HG02870 (cell line): ENCODE results near the gene FXYD3.
"Not testable (repeated sequence)": the region's sequence is repeated elsewhere in the genome, so short reads cannot be mapped to it uniquely, and the experiment has no call there.

Experiments
- ATAC-seq: cut with Tn5 transposase; IDR thresholded peaks from one replicate; pipeline ENCODE4 v1.9.1; 2021; ENCODE audit warnings: mild to moderate bottlenecking, moderate library complexity; ENCODE audit not compliant: unreplicated experiment

Gene FXYD3

DNA sequence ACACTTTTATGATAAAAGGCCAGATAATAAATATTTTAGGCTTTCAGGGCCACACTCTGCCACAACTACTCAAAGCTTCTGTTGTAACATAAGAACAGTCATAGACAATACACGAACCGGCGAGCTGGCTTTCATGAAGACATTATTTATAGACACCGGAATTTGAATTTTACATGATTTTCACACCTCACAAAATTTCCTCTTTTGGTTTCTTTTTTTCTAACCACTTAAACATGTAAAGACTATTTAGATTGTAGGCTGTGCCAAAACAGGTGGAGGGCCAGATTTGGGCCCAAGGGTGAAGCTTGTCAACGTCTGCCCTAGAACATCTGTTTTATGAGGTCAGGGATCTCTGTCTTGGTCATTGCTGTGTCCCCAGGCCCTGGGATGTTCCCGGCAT, 29.7 kb upstream of the FXYD3 start:
- ATAC-seq = no peak

DNA sequence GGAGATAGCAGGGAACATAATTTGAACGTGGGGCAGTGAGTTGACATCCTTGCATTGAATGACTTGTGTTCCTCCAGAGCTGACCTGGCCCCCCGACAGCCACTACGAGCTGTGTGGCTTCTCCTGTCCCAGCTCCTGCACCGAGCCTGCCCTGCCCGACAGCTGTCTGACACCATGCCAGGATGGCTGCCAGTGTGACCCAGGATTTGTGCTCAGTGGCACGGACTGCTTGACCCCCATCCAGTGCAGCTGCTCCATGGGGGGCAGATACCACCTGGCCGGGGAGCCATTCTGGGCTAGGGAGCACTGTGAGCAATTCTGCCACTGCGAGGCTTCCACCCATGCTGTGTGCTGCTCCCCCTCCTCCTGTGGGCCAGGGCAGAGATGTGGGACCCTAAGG, 29.2 kb upstream of the FXYD3 start:
- ATAC-seq = no peak

DNA sequence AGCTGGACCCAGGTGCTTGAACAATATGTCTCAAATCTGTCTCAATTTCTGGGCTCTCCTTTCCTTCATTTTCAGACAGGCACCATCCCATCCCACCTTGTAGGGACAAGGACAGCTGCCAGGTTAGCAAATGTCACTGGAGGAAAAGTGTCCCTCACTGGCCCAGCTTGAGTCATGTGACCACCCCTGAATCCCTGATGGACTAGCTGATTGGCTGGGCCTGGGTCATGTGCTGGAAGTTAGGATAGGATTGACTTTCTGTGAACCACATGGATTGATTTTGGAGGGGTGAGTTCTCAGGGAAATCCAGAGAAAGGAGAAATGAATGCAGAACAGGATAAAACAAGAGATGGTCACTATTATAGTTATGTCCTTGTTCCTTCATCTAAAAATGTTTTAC, 28.2 kb upstream of the FXYD3 start:
- ATAC-seq = no peak

DNA sequence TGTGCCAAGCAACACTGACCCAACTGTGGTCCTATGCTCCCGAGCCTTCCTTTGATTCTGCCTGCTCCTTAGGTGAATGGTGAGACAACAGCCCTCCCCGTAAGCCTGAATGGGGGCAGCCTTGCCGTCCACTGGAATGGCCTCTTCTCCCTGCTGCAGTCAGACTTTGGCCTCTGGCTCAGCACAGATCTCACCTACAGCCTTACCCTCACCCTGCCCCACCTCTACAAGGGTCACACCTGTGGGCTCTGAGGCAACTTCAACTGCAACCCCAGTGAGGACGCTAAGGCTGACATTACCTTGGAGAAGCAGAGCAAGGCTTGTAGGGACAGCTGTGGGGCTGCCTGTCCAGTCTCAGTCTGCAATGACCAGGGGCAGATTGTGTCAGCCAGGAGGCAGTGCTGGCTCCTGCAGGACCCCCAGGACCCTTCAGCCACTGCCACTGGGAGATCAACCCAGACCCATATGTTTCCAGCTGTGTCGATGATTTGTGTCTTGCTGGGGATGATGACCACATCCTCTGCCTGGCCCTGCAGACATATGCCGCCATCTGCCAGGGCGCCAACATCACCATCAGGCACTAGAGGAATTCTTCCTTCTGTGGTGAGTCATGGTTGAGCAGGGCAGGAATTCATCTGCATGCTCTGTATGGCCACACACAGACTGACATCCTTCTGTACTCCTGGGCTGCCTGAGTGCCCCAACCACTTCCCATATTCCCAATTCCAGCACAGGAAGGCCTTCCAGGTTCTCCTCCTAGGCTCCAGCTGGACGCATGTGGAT, 27.3 kb upstream of the FXYD3 start:
- no peak for ATAC-seq

DNA sequence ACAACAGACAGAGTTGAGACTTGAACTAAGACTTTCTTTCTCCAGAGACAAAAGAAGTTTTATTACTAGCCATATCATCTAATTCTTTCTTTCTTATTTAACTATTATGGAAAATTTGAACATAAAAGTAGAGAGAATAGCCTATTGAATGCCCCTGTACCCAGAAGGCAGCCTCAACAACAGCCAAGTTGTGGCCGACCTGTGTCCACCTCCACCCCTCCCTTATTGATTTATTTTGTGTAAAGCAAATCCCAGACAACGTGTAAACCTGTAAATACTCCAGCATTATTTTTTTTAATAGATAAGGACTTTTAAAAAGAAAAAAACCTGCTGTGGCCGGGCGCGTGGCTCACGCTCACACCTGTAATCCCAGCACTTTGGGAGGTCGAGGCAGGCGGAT, 26.1 kb upstream of the FXYD3 start:
- no peak for ATAC-seq

DNA sequence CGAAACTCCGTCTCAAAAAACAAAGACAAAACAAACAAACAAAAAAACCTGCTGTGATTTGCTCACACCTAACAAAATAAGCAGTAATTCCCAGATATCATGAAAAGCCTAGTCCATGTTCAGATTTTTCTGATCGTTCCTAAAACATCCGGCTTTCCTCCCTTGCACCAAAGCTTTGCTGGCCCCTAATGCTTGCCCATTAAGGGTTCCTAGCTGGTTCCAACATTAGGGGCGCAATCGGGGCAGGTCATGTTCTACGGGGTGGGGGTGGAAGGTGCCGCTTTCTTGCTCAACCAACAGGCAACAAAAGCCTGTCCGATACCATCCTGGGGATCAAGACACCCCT, 25.5 kb upstream of the FXYD3 start:
- no peak for ATAC-seq

DNA sequence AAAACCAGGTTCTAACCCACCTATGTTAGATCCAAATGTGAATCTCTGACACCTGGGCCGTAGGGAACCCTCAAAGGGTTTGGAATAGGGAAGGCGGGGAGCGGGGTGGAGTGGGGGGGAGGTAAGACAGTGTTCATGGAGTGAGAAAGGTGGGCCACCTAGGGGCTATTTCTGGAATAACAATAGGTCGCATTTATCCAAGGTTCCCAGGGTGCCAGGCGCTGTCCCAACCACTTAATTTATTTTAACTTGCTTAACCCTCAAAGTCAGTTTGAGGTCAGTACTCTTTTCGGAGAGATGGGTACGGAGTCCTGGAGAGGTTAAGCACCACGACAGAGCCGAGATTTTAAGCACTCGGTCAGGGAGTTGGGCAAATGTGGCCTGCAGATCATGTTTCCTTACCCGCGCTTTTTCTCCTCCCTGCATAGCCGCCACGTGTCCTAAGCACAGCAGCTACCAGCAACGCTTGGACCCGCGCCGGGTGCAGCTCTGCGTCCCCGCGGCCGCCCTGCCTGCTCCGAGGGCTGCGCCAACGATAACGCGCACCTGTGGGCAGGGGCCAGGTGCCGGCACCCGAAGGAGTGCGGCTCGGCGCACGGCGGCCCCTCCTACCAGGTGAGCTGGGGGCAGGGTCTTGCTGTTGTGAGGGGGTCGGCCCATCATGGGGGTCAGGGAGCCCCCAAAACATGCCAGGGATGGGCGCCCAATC, 25.0 kb upstream of the FXYD3 start:
- ATAC-seq = no peak

DNA sequence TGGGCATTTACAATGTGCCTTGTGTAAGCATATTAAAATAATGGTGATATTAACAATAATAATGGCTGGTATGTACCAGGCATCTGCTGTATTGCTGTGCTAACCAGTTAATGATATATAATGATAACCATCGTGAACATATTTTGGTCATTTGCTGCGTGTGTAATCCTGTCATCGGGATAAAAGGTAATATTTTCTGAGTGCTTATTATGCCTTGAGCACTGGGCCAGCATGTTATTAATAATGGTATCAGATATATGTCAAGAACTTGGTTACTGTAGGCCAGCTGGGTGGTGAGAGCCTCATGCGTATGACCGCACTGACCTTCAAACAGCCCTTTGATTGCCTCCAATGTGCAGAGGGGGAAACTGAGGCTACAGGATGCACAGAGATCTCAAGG, 22.2 kb upstream of the FXYD3 start:
- no peak for ATAC-seq

DNA sequence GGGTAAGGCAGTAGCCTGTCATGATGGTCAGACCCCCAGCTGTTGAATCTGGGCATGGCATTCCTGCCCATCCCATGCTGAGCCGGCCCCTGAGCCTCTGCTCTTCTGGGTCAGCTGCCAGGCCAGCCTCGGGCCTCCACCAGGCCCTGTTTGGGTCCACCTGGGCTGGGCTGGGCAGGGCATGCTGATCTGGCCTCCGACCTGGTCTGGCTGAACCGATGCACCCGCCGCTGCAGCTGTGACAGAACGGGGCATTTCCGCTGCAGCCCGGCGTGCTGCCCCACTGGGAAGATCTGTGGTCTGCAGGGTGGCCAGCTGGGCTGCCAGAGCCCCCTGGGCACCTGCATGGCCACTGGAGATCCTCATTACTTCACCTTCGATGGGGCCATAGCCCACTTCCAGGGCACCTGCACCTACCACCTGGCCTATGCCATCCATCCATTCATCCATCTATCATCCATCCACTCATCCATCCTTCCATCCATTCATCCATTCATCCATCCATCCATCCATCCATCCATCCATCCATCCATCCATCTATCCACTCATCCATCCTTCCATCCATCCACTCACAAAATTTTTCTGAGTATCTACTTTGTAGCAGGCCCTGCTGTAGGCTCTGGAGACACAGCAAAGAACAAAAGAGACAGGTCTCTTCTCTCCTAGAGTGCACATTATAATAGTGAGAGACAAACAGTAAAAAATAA, 21.5 kb upstream of the FXYD3 start:
- ATAC-seq = no peak

DNA sequence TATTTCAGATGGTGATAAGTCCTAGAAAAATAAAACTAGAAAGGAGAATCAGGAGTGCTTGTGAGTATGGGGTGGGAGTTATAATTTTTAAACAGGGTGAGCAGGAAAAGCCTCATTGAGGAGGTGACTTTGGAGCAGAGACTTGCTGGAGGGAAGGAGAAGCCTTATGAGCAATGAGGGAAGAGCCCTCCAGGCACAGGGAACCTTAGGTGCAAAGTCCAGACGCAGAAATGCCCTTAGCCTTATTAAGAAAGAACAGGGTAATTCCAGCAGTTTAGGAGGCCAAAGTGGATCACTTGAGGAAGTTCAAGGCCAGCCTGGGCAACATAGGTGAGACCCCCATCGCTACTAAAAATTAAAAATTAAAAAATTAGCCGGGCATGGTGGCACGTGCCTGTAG, 21.0 kb upstream of the FXYD3 start:
- ATAC-seq = no peak

DNA sequence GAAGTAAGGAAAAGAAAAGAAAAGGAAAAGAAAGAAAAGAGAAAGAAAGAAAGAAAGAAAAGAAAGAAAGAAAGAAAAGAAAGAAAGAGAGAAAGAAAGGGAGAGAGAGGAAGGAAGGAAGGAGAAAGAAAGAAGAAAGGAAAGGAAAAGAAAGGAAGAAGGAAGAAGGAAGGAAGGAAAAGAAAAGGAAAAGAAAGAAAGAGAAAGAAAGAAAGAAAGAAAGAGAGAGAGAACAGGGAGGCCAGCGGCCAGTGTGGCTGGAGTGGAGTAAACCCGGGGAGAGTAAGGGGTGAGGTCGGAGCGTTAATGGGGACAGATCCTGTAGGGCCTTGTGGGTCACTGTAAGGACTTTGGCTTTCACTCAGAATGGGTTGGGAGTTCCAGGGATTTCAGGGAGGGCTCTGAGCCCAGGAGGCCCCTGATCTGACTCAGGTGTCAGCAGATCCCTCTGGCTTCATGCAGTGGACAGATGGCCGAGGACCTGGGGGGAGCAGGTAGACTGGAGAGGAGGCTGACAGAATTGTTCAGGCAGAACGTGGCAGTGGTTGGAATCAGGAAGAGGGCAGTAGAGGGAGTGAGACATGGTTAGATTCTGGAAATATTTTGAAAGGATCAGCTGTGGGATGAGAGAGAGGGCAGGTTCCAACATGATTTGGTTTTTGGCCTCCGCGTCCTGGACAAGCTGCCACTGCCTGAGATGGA, 19.8 kb upstream of the FXYD3 start:
- ATAC-seq = no peak

DNA sequence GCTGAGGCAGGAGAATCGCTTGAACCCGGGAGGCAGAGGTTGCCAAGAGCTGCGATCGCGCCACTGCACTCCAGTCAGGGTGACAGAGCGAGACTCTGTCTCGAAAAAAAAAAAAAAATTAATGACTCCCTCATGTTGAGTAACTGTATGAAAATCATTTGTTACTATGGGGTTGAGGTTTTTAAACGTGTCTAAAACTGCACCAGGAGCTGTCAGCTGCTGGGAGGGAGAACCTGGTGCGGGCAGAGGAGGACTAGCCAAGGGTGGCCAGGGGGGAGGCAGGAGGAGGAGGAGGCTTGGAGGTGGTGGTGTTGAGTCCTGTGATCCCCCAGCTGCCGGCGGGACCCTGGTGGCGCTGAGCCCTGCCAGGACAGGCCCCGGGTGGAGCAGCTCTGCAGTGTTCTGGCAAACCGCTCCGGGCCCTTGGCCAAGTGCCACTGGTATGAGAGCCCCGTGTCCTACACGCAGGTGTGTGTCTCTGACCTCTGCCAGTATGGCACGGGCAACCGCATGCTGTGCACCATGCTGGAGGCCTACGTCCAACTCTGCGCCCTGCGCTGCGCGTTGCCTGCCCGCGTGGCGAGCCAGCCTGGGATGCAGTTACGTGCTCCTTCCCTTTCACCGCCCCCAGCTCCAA, 17.1 kb upstream of the FXYD3 start:
- ATAC-seq = no peak

DNA sequence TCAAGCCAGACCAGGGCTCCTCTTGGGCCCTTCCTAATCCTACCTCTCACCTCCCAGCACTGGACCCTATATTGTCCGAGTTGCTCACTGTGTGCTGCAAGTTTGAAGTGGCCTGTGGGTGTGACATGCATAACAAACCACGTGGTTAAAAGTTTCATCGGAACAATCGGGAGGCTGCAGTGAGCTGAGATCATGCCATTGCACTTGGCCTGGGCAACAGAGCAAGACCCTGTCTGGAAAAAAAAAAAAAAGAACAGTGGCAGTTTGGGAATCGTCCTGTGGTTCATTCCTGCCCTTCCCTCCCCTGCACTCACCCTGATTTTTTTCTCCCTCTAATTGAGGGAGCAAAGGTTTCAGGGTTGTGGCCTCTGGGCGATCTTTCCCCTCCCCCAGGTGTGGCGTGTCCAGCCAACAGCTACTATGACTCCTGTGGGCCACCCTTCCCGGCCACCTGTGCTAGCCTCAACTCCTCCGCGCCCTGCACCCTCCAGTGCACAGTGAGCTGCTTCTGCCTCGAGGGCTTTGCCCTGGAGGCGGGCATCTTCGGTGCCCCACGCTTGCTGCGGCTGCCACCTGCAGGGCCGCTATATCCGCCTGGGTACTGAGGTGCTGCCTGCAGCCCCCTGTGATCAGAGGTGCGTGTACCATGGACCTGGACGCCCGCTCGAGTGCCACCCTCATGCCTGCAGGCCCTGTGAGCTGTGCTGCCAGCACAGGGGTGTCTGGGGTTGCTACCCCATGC, 16.3 kb upstream of the FXYD3 start:
- ATAC-seq = no peak

DNA sequence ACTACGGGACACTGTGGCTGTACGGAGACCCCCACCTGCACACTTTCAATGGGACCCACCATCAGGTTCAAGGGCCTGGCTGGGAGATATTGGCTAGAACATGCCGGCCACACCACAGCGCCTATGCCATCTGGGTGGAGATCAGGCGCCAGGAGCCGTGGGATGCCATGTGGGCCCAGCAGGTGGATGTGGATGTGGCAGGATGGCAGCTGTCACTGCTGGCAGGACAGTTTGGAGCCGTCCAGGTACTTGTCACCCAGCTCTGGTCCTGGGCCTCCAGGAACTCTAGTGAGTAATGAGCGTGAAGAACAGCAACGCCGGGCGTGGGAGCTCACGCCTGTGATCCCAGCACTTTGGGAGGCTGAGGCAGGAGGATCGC, 15.7 kb upstream of the FXYD3 start:
- no peak for ATAC-seq

DNA sequence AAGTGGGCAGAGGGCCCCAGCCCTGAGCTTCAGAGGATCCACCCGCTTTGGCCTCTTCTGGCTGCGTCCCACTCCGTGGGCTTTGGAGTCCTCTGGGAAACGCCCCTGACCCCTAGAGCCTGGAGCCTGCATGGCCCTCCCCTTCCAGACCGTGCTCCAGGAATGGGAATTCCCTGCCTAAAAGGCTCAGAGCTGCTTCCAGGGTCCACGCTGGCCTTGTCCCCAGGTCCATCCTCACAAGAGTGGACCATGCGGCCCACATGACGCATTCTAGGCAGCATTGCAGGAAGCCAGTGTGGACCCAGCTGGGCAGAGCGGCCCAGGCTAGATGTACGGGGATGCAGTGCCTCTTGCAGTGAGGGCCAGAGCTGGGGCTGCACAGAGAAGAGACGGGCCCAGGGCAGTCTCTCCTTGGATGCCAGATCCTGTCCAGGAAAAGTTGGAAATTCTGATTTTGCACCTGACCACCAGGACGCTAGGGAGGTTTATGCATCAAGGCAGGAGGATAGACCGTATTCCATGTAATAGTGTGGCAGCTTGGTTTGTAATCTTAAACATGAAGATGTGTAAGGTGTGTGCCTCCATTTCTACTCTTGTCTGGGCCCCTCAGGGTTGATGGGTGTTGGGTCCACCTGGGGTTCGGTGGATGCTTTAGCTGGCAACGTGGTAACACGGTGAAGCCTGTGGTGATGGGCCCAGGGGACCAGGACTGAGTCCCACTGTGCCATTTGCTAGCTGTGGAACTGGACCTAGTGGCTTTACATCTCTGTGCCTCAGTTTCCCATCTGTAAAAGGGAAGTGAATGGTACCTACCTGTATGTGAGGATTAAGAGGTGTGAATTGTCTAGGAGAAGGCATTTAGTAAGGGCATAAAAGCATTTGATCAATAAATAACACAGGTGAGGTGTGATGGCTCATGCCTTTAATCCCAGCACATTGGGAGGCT, 14.8 kb upstream of the FXYD3 start:
- ATAC-seq = no peak

DNA sequence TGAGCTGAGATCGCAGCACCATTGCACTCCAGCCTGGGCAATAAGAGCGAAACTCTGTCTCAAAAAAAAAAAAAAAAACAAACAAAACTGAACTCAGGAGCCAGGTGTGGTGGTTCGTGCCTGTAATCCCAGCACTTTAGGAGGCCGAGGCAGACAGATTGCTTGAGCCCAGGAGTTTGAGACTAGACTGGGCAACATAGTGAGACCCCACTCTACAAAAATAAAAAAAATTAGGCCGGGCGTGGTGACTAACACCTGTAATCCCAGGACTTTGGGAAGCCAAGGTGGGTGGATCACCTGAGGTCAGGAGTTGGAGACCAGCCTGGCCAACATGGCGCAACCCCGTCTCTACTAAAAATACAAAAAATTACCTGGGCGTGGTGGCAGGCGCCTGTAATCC, 13.7 kb upstream of the FXYD3 start:
- not testable (repeated sequence) for ATAC-seq

DNA sequence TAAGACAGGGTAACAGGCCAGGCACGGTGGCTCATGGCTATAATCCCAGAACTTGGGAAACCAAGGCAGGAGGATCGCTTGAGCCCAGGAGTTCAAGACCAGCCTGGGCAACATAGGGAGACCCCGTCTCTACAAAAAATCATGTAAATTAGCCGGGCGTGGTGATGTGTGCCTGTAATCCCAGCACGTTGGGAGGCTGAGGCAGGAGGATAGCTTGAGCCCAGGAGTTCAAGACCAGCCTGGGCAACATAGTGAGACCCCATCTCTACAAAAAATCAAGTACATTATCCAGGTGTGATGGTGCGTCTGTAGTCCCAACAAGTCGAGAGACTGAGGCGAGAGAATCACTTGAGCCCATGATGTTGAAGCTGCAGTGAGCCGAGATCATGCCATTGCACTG, 12.0 kb upstream of the FXYD3 start:
- not testable (repeated sequence) for ATAC-seq

DNA sequence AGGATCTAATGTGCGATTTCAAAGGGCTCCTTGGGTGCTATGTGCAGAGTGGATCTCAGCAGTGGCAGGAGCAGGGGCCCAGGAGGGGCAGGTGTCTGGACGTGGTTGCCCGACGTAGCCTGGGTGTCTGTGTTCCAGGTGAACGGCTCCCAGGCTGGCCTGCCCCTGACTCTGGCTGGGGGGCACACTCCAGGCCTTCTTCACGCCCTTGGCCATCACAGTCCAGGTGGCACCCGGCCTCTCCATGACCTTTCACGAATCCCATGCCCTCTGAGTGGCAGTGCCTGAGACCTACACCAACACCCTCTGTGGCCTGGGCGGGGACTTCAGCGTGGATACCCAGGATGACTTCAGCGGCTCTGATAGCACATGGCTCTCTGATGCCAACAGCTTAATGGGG, 11.3 kb upstream of the FXYD3 start:
- no peak for ATAC-seq

DNA sequence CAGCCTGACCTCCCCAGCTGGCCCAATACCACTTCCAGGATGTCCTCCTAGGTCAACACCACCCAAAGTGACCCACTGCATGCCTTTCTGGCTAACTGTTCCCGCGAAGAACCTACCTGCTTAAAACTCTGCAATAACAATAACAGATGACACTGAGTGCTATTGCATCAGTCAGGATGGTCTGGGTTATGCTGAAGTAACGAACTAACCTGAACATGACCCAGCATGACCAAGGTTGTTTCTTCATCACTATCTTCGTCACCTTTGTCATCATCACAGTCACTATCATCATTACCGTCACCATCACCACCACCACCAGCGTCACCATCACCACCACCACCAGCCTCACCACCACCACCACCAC, 10.6 kb upstream of the FXYD3 start:
- no peak for ATAC-seq
